Natural killer cell (primary cell): Measurements from ENCODE around the gene MYZAP. TPM values are rescaled to one million over a fixed set of nuclear protein-coding genes. Genes with fewer than 3 reads are reported as not detected.
A peak's percentile ranks its signal among the peaks of the same experiment; 100 is the strongest.

ENCODE experiments used
- ATAC-seq, 3 donors: fragments of 150-1000 bp in 2 of 3; fragments of 200-7000 bp in 1 of 3; cut with Tn5 transposase; 1 replicate in 1 of 3; 2 replicates in 2 of 3; pipeline ENCODE4 v1.10.0; 2021; ENCODE audit warnings: mild to moderate bottlenecking in 2 of 3, moderate library complexity in 2 of 3
- DNase-seq, 2 donors: peaks; one replicate each; pipeline versions ENCODE4 v3.0.0 to v3.0.0-alpha.2; 2013 to 2021; ENCODE audit warnings: mixed read lengths in 1 of 2
- H3K27ac ChIP-seq: one replicate; pipeline ENCODE4 v1.5.1; 2013; ENCODE audit warnings: mild to moderate bottlenecking, low read length
- H3K27me3 ChIP-seq: one replicate; pipeline ENCODE4 v1.6.1; 2013; ENCODE audit warnings: low read length; ENCODE audit not compliant: control insufficient read depth, insufficient read depth
- H3K36me3 ChIP-seq: one replicate; pipeline ENCODE4 v1.6.1; 2013; ENCODE audit warnings: low read length; ENCODE audit not compliant: control insufficient read depth, insufficient read depth
- H3K4me1 ChIP-seq: one replicate; pipeline ENCODE4 v1.6.1; 2013; ENCODE audit warnings: low read length; ENCODE audit not compliant: control insufficient read depth, insufficient read depth
- H3K4me3 ChIP-seq: one replicate; pipeline ENCODE4 v1.5.1; 2013; ENCODE audit warnings: low read length
- H3K9me3 ChIP-seq: one replicate; pipeline ENCODE4 v1.6.1; 2013; ENCODE audit warnings: low read length; ENCODE audit not compliant: control insufficient read depth, insufficient read depth
- H3K27ac Mint-ChIP-seq, 2 donors: one replicate each; pipeline ENCODE4 v1.8.0; 2022; ENCODE audit warnings: mild to moderate bottlenecking in 2 of 2, mixed read lengths in 2 of 2, moderate library complexity in 1 of 2
- H3K27me3 Mint-ChIP-seq, 2 donors: one replicate each; pipeline ENCODE4 v1.8.0; 2022; ENCODE audit warnings: low read depth in 2 of 2, mixed read lengths in 2 of 2
- H3K36me3 Mint-ChIP-seq: one replicate; pipeline ENCODE4 v1.8.0; 2022; ENCODE audit warnings: mixed read lengths
- H3K4me1 Mint-ChIP-seq, 2 donors: one replicate each; pipeline ENCODE4 v1.8.0; 2022; ENCODE audit warnings: mixed read lengths in 2 of 2
- H3K4me3 Mint-ChIP-seq: one replicate; pipeline ENCODE4 v1.8.0; 2022; ENCODE audit warnings: mild to moderate bottlenecking, moderate library complexity, mixed read lengths
- H3K9me3 Mint-ChIP-seq, 2 donors: one replicate each; pipeline ENCODE4 v1.8.0; 2022; ENCODE audit warnings: mixed read lengths in 2 of 2
- CTCF ChIP-seq: fragments of 200-600 bp; IDR thresholded peaks from one replicate; pipeline ENCODE4 v1.8.0; 2022; ENCODE audit warnings: antibody characterized with exemption
- WGBS: methylation state at CpG from one replicate; pipeline ENCODE4 v1.1.7; 2013; ENCODE audit warnings: missing lambda C conversion rate; ENCODE audit not compliant: insufficient coverage; 5-methylcytosine and 5-hydroxymethylcytosine counted together
- intact Hi-C: fragments of 100-400 bp; cut with micrococcal nuclease; formaldehyde crosslinking; loops from one replicate; pipeline ENCODE4 v1.14.2; 2022
- total RNA-seq, 4 donors: library from RNA; stranded (reverse); fragments of 120-200 nt in 1 of 4; gene quantifications; one replicate each; pipeline versions ENCODE4 v1.2.3 to v1.2.4, GENCODE V29; 2013 to 2022

MYZAP gene
- total RNA-seq, 3 donors from 2014 or later (not counting 1 experiment from before 2014, with no cell fraction given) = not detected

DNA sequence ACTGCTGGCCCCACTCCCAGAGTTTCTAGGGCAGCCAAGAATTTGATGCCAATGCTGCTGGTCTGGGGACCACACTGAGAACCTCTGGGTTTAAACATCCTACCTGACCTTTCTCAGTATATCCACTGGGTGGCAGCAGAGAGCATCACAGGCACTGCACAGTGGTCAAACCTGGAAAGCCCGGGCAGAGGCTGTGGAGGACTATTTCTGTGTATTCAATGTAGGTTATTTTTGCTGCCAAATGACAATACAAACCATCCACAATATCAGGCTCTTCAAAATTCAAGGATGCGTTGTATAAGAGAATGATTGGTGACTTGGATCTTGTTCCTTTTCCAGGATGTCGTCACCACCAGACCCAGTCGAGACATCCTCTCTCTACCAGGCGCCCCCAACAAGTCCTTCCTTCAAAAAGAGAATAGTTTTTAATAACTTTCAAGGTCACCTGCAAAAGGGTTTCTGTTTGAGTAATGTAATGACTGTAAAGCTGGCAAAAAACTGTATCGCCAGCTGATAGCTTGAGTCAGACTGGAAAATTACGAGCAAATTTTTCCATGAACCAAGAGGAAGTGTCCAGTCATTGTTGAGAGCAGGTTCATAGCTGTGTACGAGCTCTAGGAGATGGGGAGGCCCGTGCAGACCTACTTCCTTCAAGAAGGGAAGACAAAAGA, 30.5 kb upstream of the MYZAP start:
- Mint-ChIP-seq H3K27me3 (peaks cover 20 to 47% of the 10 kb centered on the region in 2 donors), H3K27ac (no peak overlapping the region), H3K9me3 (no peaks in the 10 kb centered on the region), H3K4me3 (no peak overlapping the region), H3K4me1 (peaks cover 11 to 12% of the 10 kb centered on the region in 2 donors), H3K36me3 (no peaks in the 10 kb centered on the region)
- Histone ChIP-seq H3K27me3 (no peaks in the 10 kb centered on the region), H3K36me3 (no peaks in the 10 kb centered on the region), H3K27ac (no peak overlapping the region), H3K9me3 (no peaks in the 10 kb centered on the region), H3K4me3 (no peak overlapping the region), H3K4me1 (peaks cover 12% of the 10 kb centered on the region)
- intact Hi-C loops = loop anchor here (5.0 to 10.0 kb wide), 2 partner anchors 304 to 1966 kb away; no protein-coding TSS in a partner anchor
- 20% methylated on average over 4 of the region's 9 CpGs for WGBS
- DNase-seq (peak; percentile 44 to 82), ATAC-seq (peak; percentile 88 to 96 (median 96))
- peak; percentile 94 for TF ChIP-seq CTCF

GRCh38 chr15:57562196-57562769, 29.4 kb upstream of the MYZAP start:
- no peaks in the 10 kb centered on the region for H3K9me3 Mint-ChIP-seq
- no peaks in the 10 kb centered on the region for H3K36me3 Mint-ChIP-seq
- WGBS = 53% methylated on average over 10 of the region's 11 CpGs
- no peak for DNase-seq
- peaks cover 12% of the 10 kb centered on the region for H3K4me1 ChIP-seq
- no peak for TF ChIP-seq CTCF
- no peak for ATAC-seq
- peaks cover 11 to 12% of the 10 kb centered on the region in 2 donors for H3K4me1 Mint-ChIP-seq
- no peak overlapping the region for H3K4me3 Mint-ChIP-seq
- no peaks in the 10 kb centered on the region for H3K36me3 ChIP-seq
- no peaks in the 10 kb centered on the region for H3K27me3 ChIP-seq
- H3K27ac ChIP-seq = no peak overlapping the region
- H3K4me3 ChIP-seq = no peak overlapping the region
- intact Hi-C loops = loop anchor here (5.0 to 10.0 kb wide), 2 partner anchors 303 to 1965 kb away; no protein-coding TSS in a partner anchor
- no peaks in the 10 kb centered on the region for H3K9me3 ChIP-seq
- no peak overlapping the region for H3K27ac Mint-ChIP-seq
- peaks cover 24 to 47% of the 10 kb centered on the region in 2 donors for H3K27me3 Mint-ChIP-seq

DNA sequence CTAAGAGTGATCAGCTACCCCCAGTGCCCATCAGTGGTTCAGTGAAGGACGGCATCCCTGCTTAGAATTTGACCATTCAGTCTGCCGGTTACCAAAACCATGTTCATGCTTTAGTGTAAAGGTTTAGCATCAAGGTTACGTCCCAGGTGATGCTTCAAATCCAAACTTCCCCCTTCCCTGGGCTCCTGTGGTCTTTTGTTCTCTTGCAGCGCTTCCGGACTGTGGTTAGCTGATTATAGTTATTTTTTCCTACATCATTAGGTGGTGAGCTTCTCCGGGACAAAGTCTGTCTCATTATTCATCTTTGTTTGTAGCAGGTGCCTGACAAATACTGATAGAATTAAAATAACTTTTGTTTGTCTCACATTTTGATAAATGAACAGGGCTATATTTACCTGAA, 28.3 kb upstream of the MYZAP start:
- 51% methylated on average over 6 of the region's 6 CpGs for WGBS
- no peak overlapping the region for H3K27ac ChIP-seq
- TF ChIP-seq CTCF = no peak
- DNase-seq (peak in 1 of 2 donors; percentile 23), ATAC-seq (no peak)
- H3K27me3 ChIP-seq = no peaks in the 10 kb centered on the region
- no peaks in the 10 kb centered on the region for H3K9me3 Mint-ChIP-seq
- no peaks in the 10 kb centered on the region for H3K36me3 ChIP-seq
- H3K4me1 Mint-ChIP-seq = peaks cover 11 to 12% of the 10 kb centered on the region in 2 donors
- no peak overlapping the region for H3K27ac Mint-ChIP-seq
- intact Hi-C loops = loop anchor here (5.0 to 10.0 kb wide), 2 partner anchors 301 to 1964 kb away; no protein-coding TSS in a partner anchor
- H3K4me3 ChIP-seq = no peak overlapping the region
- no peaks in the 10 kb centered on the region for H3K36me3 Mint-ChIP-seq
- H3K27me3 Mint-ChIP-seq = peaks cover 25 to 52% of the 10 kb centered on the region in 2 donors
- H3K4me1 ChIP-seq = peaks cover 12% of the 10 kb centered on the region
- H3K4me3 Mint-ChIP-seq = no peak overlapping the region
- no peaks in the 10 kb centered on the region for H3K9me3 ChIP-seq
